GM12878 (cell line): Measurements from ENCODE around the gene DIP2B. TPM values are rescaled to one million over a fixed set of nuclear protein-coding genes. Genes with fewer than 3 reads are reported as not detected.
A peak's percentile ranks its signal among the peaks of the same experiment; 100 is the strongest.

ENCODE experiments used
- ATAC-seq: fragments of 200-7000 bp; cut with Tn5 transposase; 3 replicates; pipeline ENCODE4 v1.9.1; 2020; ENCODE audit warnings: mild to moderate bottlenecking, moderate library complexity
- BruUV-seq: library from RNA; stranded (reverse); fragments of 400-500 nt; replicated peaks from 2 replicates; lab custom pipeline; 2021; lab: Mats Ljungman, UMichigan
- CTCF ChIA-PET: fragments of 300-600 bp; sonication (Branson Sonifier 250); formaldehyde crosslinking; extraction: SDS; loops from one replicate; lab custom pipeline; 2021; ENCODE audit warnings: inconsistent platforms; lab: Yijun Ruan, JAX
- POLR2A ChIA-PET: fragments of 350-600 bp; formaldehyde crosslinking; extraction: SDS; loops from one replicate; lab custom pipeline; 2021; ENCODE audit warnings: inconsistent platforms; lab: Charles Lee
- RAD21 ChIA-PET: fragments of 300-600 bp; sonication (Branson Sonifier 250); formaldehyde crosslinking; loops from one replicate; lab custom pipeline; 2023; ENCODE audit warnings: antibody characterized with exemption; ENCODE audit not compliant: unreplicated experiment; lab: Charles Lee
- SMC1A ChIA-PET: fragments of 300-600 bp; sonication (Branson Sonifier 250); formaldehyde crosslinking; loops from one replicate; lab custom pipeline; 2023; ENCODE audit not compliant: unreplicated experiment, uncharacterized antibody; lab: Charles Lee
- DNase-seq: peaks from one replicate; pipeline ENCODE4 v3.0.0-alpha.2; 2011; ENCODE audit warnings: low read depth, low spot score
- FAIRE-seq: peaks from 3 replicates; lab custom pipeline; 2011; peaks lifted over from hg19 to GRCh38; lab: Jason Lieb, UNC
- H2AFZ ChIP-seq: 2 replicates; pipeline ENCODE4 v1.6.0; 2011; ENCODE audit warnings: low read depth, low read length, control low read depth; ENCODE audit not compliant: control insufficient read depth
- H3K27ac ChIP-seq: 2 replicates; pipeline ENCODE4 v1.5.1; 2011; ENCODE audit warnings: control low read depth; ENCODE audit not compliant: control insufficient read depth, insufficient read depth
- H3K27me3 ChIP-seq, 2 experiments: replicated peaks in 1 of 2; 2 replicates each; pipeline versions ENCODE4 v1.6.0 to v1.6.1; 2011; ENCODE audit warnings: low read length in 1 of 2; ENCODE audit not compliant: control insufficient read depth in 2 of 2, insufficient read depth in 2 of 2
- H3K36me3 ChIP-seq, 2 experiments: 2 replicates each; pipeline ENCODE4 v1.5.1; 2011; ENCODE audit warnings: low read length in 1 of 2; ENCODE audit not compliant: control insufficient read depth in 2 of 2, insufficient read depth in 2 of 2
- H3K4me1 ChIP-seq: 2 replicates; pipeline ENCODE4 v1.6.1; 2011; ENCODE audit warnings: mild to moderate bottlenecking, low read length, moderate library complexity, mixed read lengths; ENCODE audit not compliant: control insufficient read depth, insufficient read depth
- H3K4me2 ChIP-seq: 2 replicates; pipeline ENCODE4 v1.6.0; 2011; ENCODE audit warnings: control low read depth; ENCODE audit not compliant: control insufficient read depth, insufficient read depth
- H3K4me3 ChIP-seq: fragments of 200-600 bp; sonication (generic); 2 replicates; pipeline ENCODE4 v1.5.1; 2016
- H3K79me2 ChIP-seq: 2 replicates; pipeline ENCODE4 v1.6.0; 2011; ENCODE audit warnings: low read length; ENCODE audit not compliant: control insufficient read depth, insufficient read depth
- H3K9ac ChIP-seq: 2 replicates; pipeline ENCODE4 v1.8.0; 2011; ENCODE audit warnings: low read length, control low read depth, mixed read lengths; ENCODE audit not compliant: control insufficient read depth, insufficient read depth
- H3K9me3 ChIP-seq: replicated peaks from 3 replicates; pipeline ENCODE4 v1.5.1; 2011; ENCODE audit warnings: mild to moderate bottlenecking, low read length; ENCODE audit not compliant: control insufficient read depth, insufficient read depth
- H4K20me1 ChIP-seq: 2 replicates; pipeline ENCODE4 v1.6.0; 2011; ENCODE audit not compliant: control insufficient read depth, insufficient read depth
- BCL11A ChIP-seq: IDR thresholded peaks from 2 replicates; pipeline ENCODE4 v1.6.1; 2011; ENCODE audit warnings: low read depth, low read length
- E2F4 ChIP-seq: IDR thresholded peaks from 2 replicates; pipeline ENCODE4 v1.6.1; 2012; ENCODE audit warnings: low read depth, low read length, improper control_type of control experiment
- ELK1 ChIP-seq: IDR thresholded peaks from 2 replicates; pipeline ENCODE4 v1.6.1; 2012; ENCODE audit warnings: low read depth, low read length, improper control_type of control experiment
- ETV6 ChIP-seq, 2 experiments: fragments of 450-650 bp in 1 of 2; IDR thresholded peaks in 1 of 2; conservative IDR thresholded peaks in 1 of 2; 2 replicates each; pipeline ENCODE4 v1.6.1; 2014; ENCODE audit warnings: antibody characterized with exemption in 1 of 2, borderline replicate concordance in 1 of 2, low read depth in 1 of 2, mild to moderate bottlenecking in 1 of 2, moderate library complexity in 1 of 2
- HDAC2 ChIP-seq: fragments of 200-600 bp; sonication (generic); IDR thresholded peaks from 2 replicates; pipeline ENCODE4 v1.6.1; 2017
- KLF5 ChIP-seq: fragments of 450-650 bp; IDR thresholded peaks from 2 replicates; pipeline ENCODE4 v1.6.1; 2014; ENCODE audit warnings: mild to moderate bottlenecking; ENCODE audit not compliant: partially characterized antibody
- NFIC ChIP-seq: IDR thresholded peaks from 2 replicates; pipeline ENCODE4 v1.6.1; 2012; ENCODE audit warnings: low read depth, mild to moderate bottlenecking, inconsistent platforms, low read length, moderate library complexity
- RELA ChIP-seq: fragments of 450-650 bp; IDR thresholded peaks from 2 replicates; pipeline ENCODE4 v1.8.0; 2014; ENCODE audit warnings: borderline replicate concordance; ENCODE audit not compliant: partially characterized antibody
- REST ChIP-seq: IDR thresholded peaks from 2 replicates; pipeline ENCODE4 v1.6.1; 2012; ENCODE audit warnings: mild to moderate bottlenecking, low read depth, low read length
- SREBF2 ChIP-seq: IDR thresholded peaks from 2 replicates; pipeline ENCODE4 v1.6.1; 2012; ENCODE audit warnings: mild to moderate bottlenecking, low read length
- SUZ12 ChIP-seq: fragments of 200-600 bp; sonication (generic); IDR thresholded peaks from one replicate; pipeline ENCODE4 v1.6.1; 2018; ENCODE audit warnings: antibody characterized with exemption, mild to moderate bottlenecking; ENCODE audit not compliant: unreplicated experiment
- TCF7 ChIP-seq: IDR thresholded peaks from 2 replicates; pipeline ENCODE4 v1.6.1; 2014; ENCODE audit warnings: antibody characterized with exemption, borderline replicate concordance
- ZBED1 ChIP-seq: IDR thresholded peaks from 2 replicates; pipeline ENCODE4 v1.6.1; 2016; ENCODE audit warnings: borderline replicate concordance
- ZNF207 ChIP-seq: fragments of 450-650 bp; IDR thresholded peaks from 2 replicates; pipeline ENCODE4 v1.6.1; 2014; ENCODE audit warnings: antibody characterized with exemption, mild to moderate bottlenecking, borderline replicate concordance
- ZZZ3 ChIP-seq: IDR thresholded peaks from 2 replicates; pipeline ENCODE4 v1.6.1; 2011; ENCODE audit warnings: low read depth; ENCODE audit not compliant: control insufficient read depth, insufficient read length
- WGBS: methylation state at CpG from one replicate; pipeline ENCODE4 v1.1.6; 2016; ENCODE audit warnings: low lambda C conversion rate; ENCODE audit not compliant: insufficient replicate concordance, insufficient coverage; ENCODE audit errors: missing lambda C conversion rate; 5-methylcytosine and 5-hydroxymethylcytosine counted together
- in situ Hi-C: fragments of 300-500 bp; cut with MboI; formaldehyde crosslinking; loops from 9 replicates; pipeline ENCODE4 v1.14.3; 2018; ENCODE audit warnings: mixed read lengths
- intact Hi-C: fragments of 100-400 bp; cut with micrococcal nuclease; formaldehyde crosslinking; loops from one replicate; pipeline ENCODE4 v1.14.2; 2022; ENCODE audit not compliant: unreplicated experiment
- polyA plus RNA-seq, 11 experiments: library from polyadenylated mRNA; depleted of rRNA in 4 of 11; unstranded in 6 of 11; stranded (reverse) in 5 of 11; fragments of >200 nt; fragmentation: Nextera tagmentation in 4 of 11; fragmentation: Illumina TruSeq in 1 of 11; extraction: Ambion mirVana in 4 of 11; extraction: Trizol in 1 of 11; gene quantifications; 1 replicate in 1 of 11; 2 replicates in 10 of 11; pipeline versions ENCODE4 v1.2.1 to v1.2.3, GENCODE V29; 2011 to 2016; ENCODE audit warnings: inconsistent platforms in 2 of 11, missing spikeins in 2 of 11, low read depth in 1 of 11
- total RNA-seq, 4 experiments: library from RNA; depleted of rRNA in 3 of 4; stranded (reverse); fragments of >200 nt in 3 of 4; fragmentation: Illumina TruSeq in 1 of 4; extraction: Trizol in 1 of 4; gene quantifications; 2 replicates each; pipeline versions ENCODE4 v1.2.1 to v1.2.3, GENCODE V29; 2013 to 2021

Gene DIP2B
- total and polyA plus RNA-seq, 10 of the 15 experiments (the other 5 are each of a cell fraction or from before 2014, with no cell fraction given), result 4.5 to 30.0 (median 18.6) TPM

- ChIA-PET POLR2A (interaction anchor here (0.5 to 2.3 kb wide), 10 partner anchors 9 to 408 kb away, joined by 3 to 11 read pairs (median 4); partner anchors contain the start of gene SLC11A2), RAD21 (interaction anchor here (0.5 to 4.6 kb wide), 16 partner anchors 17 to 1114 kb away, joined by 3 to 64 read pairs (median 4); partner anchors contain the start of genes DIP2B and SLC11A2), SMC1A (interaction anchor here (0.7 to 6.5 kb wide), 7 partner anchors 11 to 480 kb away, joined by 3 to 75 read pairs (median 5); partner anchors contain the start of gene LIMA1), CTCF (interaction anchor here (0.6 to 4.4 kb wide), 9 partner anchors 10 to 578 kb away, joined by 3 to 88 read pairs (median 12); partner anchors contain the start of gene SLC11A2)
- no peaks in the 10 kb centered on the region for H3K9me3 ChIP-seq
- peaks cover 51% of the 10 kb centered on the region for H3K79me2 ChIP-seq
- BruUV-seq, result no TSS peak
- H3K4me1 ChIP-seq, result peaks cover 4% of the 10 kb centered on the region; the same call in 1 of the 2 replicates
- 0 out of 2 replicates have a peak, but pooled peaks cover 4% of the 10 kb centered on the region for H4K20me1 ChIP-seq
- no peaks in the 10 kb centered on the region for H3K36me3 ChIP-seq
- peak; percentile 85 for ATAC-seq
- H3K4me2 ChIP-seq, result peak within 1 kb of the TSS; percentile 86
- peak; percentile 73 for DNase-seq
- FAIRE-seq, result no peak
- peak within 1 kb of the TSS; percentile 97 for H3K27ac ChIP-seq
- intact Hi-C loops, result loop anchor here (10.0 kb wide), 1 partner anchor 561 kb away; the partner anchor contains the start of gene BIN2
- peak within 1 kb of the TSS; percentile 91 for H2AFZ ChIP-seq
- peak within 1 kb of the TSS; percentile 96 for H3K4me3 ChIP-seq
- H3K9ac ChIP-seq, result peak within 1 kb of the TSS; percentile 95
- in situ Hi-C loops, result no loop called here
- H3K27me3 ChIP-seq, result no peaks in the 10 kb centered on the region
- under 1% methylated on average over 25 of the region's 51 CpGs for WGBS
- TF ChIP-seq ETV6 (conservative IDR thresholded peaks at IDR 0.05 in 1 of 2, IDR thresholded peaks at IDR 0.05 in 1 of 2; ENCODE audit: borderline replicate concordance in 1 of 2, low read depth in 1 of 2) (no peak), BCL11A (no peak), ELK1 (no peak), TCF7 (no peak), ZNF207 (no peak), E2F4 (no peak), REST (0 out of 2 replicates have a peak, but pooled peaks have one; percentile 43), SREBF2 (no peak), SUZ12 (no peak), RELA (peak; percentile 81), NFIC (no peak), ZZZ3 (no peak), ZBED1 (no peak), KLF5 (no peak), HDAC2 (no peak)
These were observed 259.0 kb downstream of the DIP2B start, which contains the start of gene ATF1 for GRCh38 chr12:50763639-50764285. Gene ATF1 (plus strand): TSS chr12:50764101. CDS start chr12:50780146, 16,045 bp downstream.
